Thyroid gland (tissue), 4 donors: ENCODE results near the gene TGM1.

Experiments
- CTCF ChIP-seq, 6 experiments: fragments of 200-600 bp in 3 of 6; fragments of 450-650 bp in 3 of 6; sonication (generic) in 3 of 6; IDR thresholded peaks; one replicate each; pipeline ENCODE4 v1.5.1; 2016 to 2019; ENCODE audit warnings: antibody characterized with exemption in 6 of 6, mild to moderate bottlenecking in 2 of 6, inconsistent platforms in 1 of 6, moderate library complexity in 1 of 6
- POLR2A ChIP-seq, 2 donors: fragments of 450-650 bp; IDR thresholded peaks; one replicate each; pipeline ENCODE4 v1.6.1; 2017; ENCODE audit warnings: antibody characterized with exemption in 2 of 2, mild to moderate bottlenecking in 2 of 2, moderate library complexity in 1 of 2

DNA sequence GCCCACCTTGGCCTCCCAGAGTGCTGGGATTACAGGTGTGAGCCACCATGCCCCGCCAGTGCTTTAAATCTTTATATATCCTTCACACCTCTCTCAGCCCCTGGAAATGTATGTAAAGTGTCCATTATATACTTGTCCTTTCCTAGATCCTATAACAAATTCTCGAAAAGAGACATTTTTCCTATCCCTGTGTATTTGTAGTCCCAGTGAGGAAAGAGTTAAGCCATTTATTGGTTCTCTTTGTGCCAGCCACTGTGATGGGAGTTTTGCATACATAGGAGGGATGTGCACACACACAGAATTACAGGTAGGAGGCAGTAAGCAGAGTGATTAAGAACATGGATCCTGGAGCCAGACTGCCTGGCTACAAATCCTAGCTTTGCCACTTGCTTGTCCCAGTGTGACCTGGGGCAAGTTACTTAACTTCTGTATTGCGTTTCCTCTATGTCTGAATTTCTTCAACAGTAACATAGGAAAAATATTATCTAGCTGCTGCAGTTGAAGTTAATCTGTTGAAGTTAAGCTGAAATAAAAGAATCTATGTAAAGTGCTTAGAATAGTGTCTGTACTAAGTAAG, 10.5 kb upstream of the TGM1 start:
- no peak for TF ChIP-seq POLR2A (IDR thresholded peaks at IDR 0.05)
- TF ChIP-seq CTCF (IDR thresholded peaks at IDR 0.05), result no peak
